H1 (cell line): ENCODE results near the gene RAET1G. TPM values are rescaled to one million over a fixed set of nuclear protein-coding genes. Genes with fewer than 3 reads are reported as not detected.
"Not testable (repeated sequence)": the region's sequence is repeated elsewhere in the genome, so short reads cannot be mapped to it uniquely, and the experiment has no call there.

ENCODE experiments used
- CTCF ChIA-PET: fragments of 300-600 bp; sonication (Branson Sonifier 250); formaldehyde crosslinking; loops from one replicate; lab custom pipeline; 2021; ENCODE audit not compliant: partially characterized antibody; lab: Charles Lee
- POLR2A ChIA-PET: fragments of 300-600 bp; sonication (Branson Sonifier 250); formaldehyde crosslinking; loops from one replicate; lab custom pipeline; 2021; ENCODE audit warnings: inconsistent platforms; ENCODE audit not compliant: partially characterized antibody; lab: Charles Lee
- DNase-seq, 2 experiments: peaks; one replicate each; pipeline versions ENCODE4 v3.0.0 to v3.0.0-alpha.2; 2010 to 2022; ENCODE audit warnings: low spot score in 2 of 2, low read depth in 1 of 2, mixed read lengths in 1 of 2
- FAIRE-seq: peaks from 2 replicates; lab custom pipeline; 2011; peaks lifted over from hg19 to GRCh38; lab: Jason Lieb, UNC
- H2AFZ ChIP-seq: 2 replicates; pipeline ENCODE4 v1.8.1; 2012; ENCODE audit warnings: low read length, inconsistent platforms
- H2AK5ac ChIP-seq: 2 replicates; pipeline ENCODE4 v1.6.1; 2013; ENCODE audit warnings: low read depth, low read length
- H2BK120ac ChIP-seq: replicated peaks from 2 replicates; pipeline ENCODE3; 2013; ENCODE audit warnings: low read depth, low read length, inconsistent platforms
- H2BK12ac ChIP-seq: 2 replicates; pipeline ENCODE4 v1.6.1; 2013; ENCODE audit warnings: low read depth, low read length
- H2BK15ac ChIP-seq: 2 replicates; pipeline ENCODE4 v1.6.1; 2013; ENCODE audit warnings: low read length
- H2BK20ac ChIP-seq: 2 replicates; pipeline ENCODE4 v1.6.1; 2013; ENCODE audit warnings: low read length
- H2BK5ac ChIP-seq: 2 replicates; pipeline ENCODE4 v1.6.1; 2013; ENCODE audit warnings: low read depth, low read length
- H3K14ac ChIP-seq: 2 replicates; pipeline ENCODE4 v1.6.1; 2013; ENCODE audit warnings: inconsistent platforms; ENCODE audit not compliant: insufficient read length
- H3K18ac ChIP-seq: 2 replicates; pipeline ENCODE4 v1.6.1; 2013; ENCODE audit warnings: low read length; ENCODE audit errors: extremely low read depth
- H3K23ac ChIP-seq: 2 replicates; pipeline ENCODE4 v1.6.1; 2013; ENCODE audit warnings: inconsistent platforms; ENCODE audit not compliant: insufficient read length
- H3K23me2 ChIP-seq: 2 replicates; pipeline ENCODE4 v1.6.1; 2013; ENCODE audit warnings: low read depth, low read length
- H3K27ac ChIP-seq: 2 replicates; pipeline ENCODE4 v1.6.1; 2011; ENCODE audit warnings: low read depth, low read length, inconsistent platforms
- H3K27me3 ChIP-seq, 4 experiments: replicated peaks in 1 of 4; 1 replicate in 1 of 4; 2 replicates in 3 of 4; pipeline versions ENCODE4 v1.6.1 to v1.8.1; 2011 to 2013; ENCODE audit warnings: low read length in 3 of 4, mild to moderate bottlenecking in 3 of 4, inconsistent platforms in 2 of 4, mixed read lengths in 2 of 4, moderate library complexity in 1 of 4; ENCODE audit not compliant: control insufficient read depth in 3 of 4, insufficient read depth in 3 of 4; ENCODE audit errors: extremely low read depth in 1 of 4
- H3K36me3 ChIP-seq, 4 experiments: 2 replicates each; pipeline versions ENCODE4 v1.6.1 to v1.8.1; 2011 to 2013; ENCODE audit warnings: mild to moderate bottlenecking in 4 of 4, low read length in 3 of 4, moderate library complexity in 2 of 4, control low read depth in 1 of 4, inconsistent platforms in 1 of 4; ENCODE audit not compliant: insufficient read depth in 4 of 4, control insufficient read depth in 2 of 4
- H3K4ac ChIP-seq: replicated peaks from 2 replicates; pipeline ENCODE3; 2013; ENCODE audit warnings: low read length, low read depth, mixed read lengths, inconsistent platforms; ENCODE audit not compliant: insufficient read length
- H3K4me1 ChIP-seq, 4 experiments: replicated peaks in 1 of 4; 1 replicate in 1 of 4; 2 replicates in 3 of 4; pipeline versions ENCODE4 v1.6.1 to v1.8.1; 2011 to 2013; ENCODE audit warnings: low read length in 3 of 4, inconsistent platforms in 2 of 4, mixed read lengths in 1 of 4; ENCODE audit not compliant: insufficient read depth in 4 of 4, control insufficient read depth in 3 of 4
- H3K4me2 ChIP-seq, 2 experiments: 2 replicates each; pipeline versions ENCODE4 v1.6.1 to v1.8.1; 2011 to 2013; ENCODE audit warnings: low read depth in 2 of 2, low read length in 2 of 2, control low read depth in 1 of 2, inconsistent platforms in 1 of 2, mild to moderate bottlenecking in 1 of 2; ENCODE audit not compliant: insufficient read depth in 1 of 2
- H3K4me3 ChIP-seq, 4 experiments: fragments of 200-600, 300-600 bp in 1 of 4; sonication (generic), shearing (Covaris generic), sonication (Bioruptor Twin) in 1 of 4; 2 replicates each; pipeline versions ENCODE4 v1.5.1 to v1.8.1; 2011 to 2016; ENCODE audit warnings: low read length in 4 of 4, low read depth in 3 of 4, control low read depth in 2 of 4, inconsistent platforms in 2 of 4, mild to moderate bottlenecking in 2 of 4, mixed read lengths in 1 of 4, moderate library complexity in 1 of 4; ENCODE audit not compliant: insufficient read depth in 2 of 4; ENCODE audit errors: extremely low read depth in 1 of 4
- H3K56ac ChIP-seq: replicated peaks from 2 replicates; pipeline ENCODE3; 2013; ENCODE audit warnings: low read depth, mild to moderate bottlenecking, mixed read lengths, low read length, inconsistent platforms; ENCODE audit not compliant: insufficient read length
- H3K79me1 ChIP-seq: 2 replicates; pipeline ENCODE4 v1.6.1; 2013; ENCODE audit warnings: low read depth, low read length, control low read depth
- H3K79me2 ChIP-seq, 2 experiments: 2 replicates each; pipeline versions ENCODE4 v1.6.1 to v1.8.1; 2012 to 2013; ENCODE audit warnings: low read length in 2 of 2, mild to moderate bottlenecking in 2 of 2, inconsistent platforms in 1 of 2; ENCODE audit not compliant: insufficient read depth in 2 of 2, control insufficient read depth in 1 of 2
- H3K9ac ChIP-seq, 4 experiments: replicated peaks in 1 of 4; 1 replicate in 1 of 4; 2 replicates in 3 of 4; pipeline versions ENCODE4 v1.6.1 to v1.8.1; 2011 to 2013; ENCODE audit warnings: low read depth in 3 of 4, low read length in 3 of 4, control low read depth in 2 of 4, mild to moderate bottlenecking in 2 of 4, moderate library complexity in 2 of 4, inconsistent platforms in 1 of 4; ENCODE audit errors: extremely low read depth in 1 of 4
- H3K9me3 ChIP-seq, 2 experiments: 2 replicates each; pipeline versions ENCODE4 v1.6.1 to v1.8.1; 2012 to 2013; ENCODE audit warnings: mild to moderate bottlenecking in 2 of 2, moderate library complexity in 2 of 2, control low read depth in 1 of 2, inconsistent platforms in 1 of 2, low read depth in 1 of 2, low read length in 1 of 2, mixed read lengths in 1 of 2; ENCODE audit not compliant: insufficient read depth in 2 of 2
- H4K20me1 ChIP-seq, 2 experiments: replicated peaks in 1 of 2; 2 replicates each; pipeline versions ENCODE3 to v1.8.1; 2011 to 2013; ENCODE audit warnings: inconsistent platforms in 2 of 2, low read length in 2 of 2, mild to moderate bottlenecking in 1 of 2; ENCODE audit not compliant: insufficient read depth in 2 of 2, control insufficient read depth in 1 of 2
- H4K5ac ChIP-seq: 2 replicates; pipeline ENCODE4 v1.6.1; 2013; ENCODE audit warnings: low read length, low read depth, mixed read lengths, inconsistent platforms; ENCODE audit not compliant: insufficient read length
- H4K8ac ChIP-seq: 2 replicates; pipeline ENCODE4 v1.8.0; 2013; ENCODE audit warnings: mild to moderate bottlenecking, moderate library complexity, low read length, inconsistent platforms; ENCODE audit not compliant: insufficient read depth; ENCODE audit errors: extremely low read depth
- H4K91ac ChIP-seq: replicated peaks from 2 replicates; pipeline ENCODE3; 2013; ENCODE audit warnings: low read length, mixed read lengths, inconsistent platforms; ENCODE audit not compliant: insufficient read length
- WGBS, 2 experiments: shearing (Covaris generic) in 1 of 2; methylation state at CpG; one replicate each; pipeline versions ENCODE4 v1.1.6 to v1.1.7; 2013 to 2015; ENCODE audit warnings: low lambda C conversion rate in 2 of 2, mixed read lengths in 2 of 2, inconsistent platforms in 1 of 2, low coverage in 1 of 2, missing lambda C conversion rate in 1 of 2; ENCODE audit not compliant: insufficient replicate concordance in 2 of 2, insufficient coverage in 1 of 2, insufficient read length in 1 of 2; ENCODE audit errors: extremely low coverage in 1 of 2, missing lambda C conversion rate in 1 of 2; 5-methylcytosine and 5-hydroxymethylcytosine counted together
- polyA plus RNA-seq, 7 experiments: library from polyadenylated mRNA; depleted of rRNA in 3 of 7; stranded (reverse) in 5 of 7; unstranded in 2 of 7; fragments of >200 nt in 5 of 7; fragments of 200-250 nt in 2 of 7; gene quantifications; 1 replicate in 5 of 7; 2 replicates in 1 of 7; 4 replicates in 1 of 7; pipeline versions ENCODE4 v1.2.1 to v1.2.3, GENCODE V29; 2011 to 2013; ENCODE audit warnings: missing spikeins in 2 of 7, mixed read lengths in 2 of 7
- total RNA-seq: library from RNA; stranded (reverse); fragmentation: NEBNext Ultra II Directional; extraction: Animal tissue kit (Norgen Biotek cat#: 25700); gene quantifications from 2 replicates; pipeline ENCODE4 v1.2.1, GENCODE V29; 2021

RAET1G gene
- total and polyA plus RNA-seq, 2 of the 8 experiments (the other 6 are each of a cell fraction or from before 2014, with no cell fraction given): 0.08 TPM; not detected in 1

GRCh38 chr6:149908480-149908879 is 14.4 kb downstream of the RAET1G start:
- H4K5ac ChIP-seq, H3K4ac ChIP-seq, H2BK20ac ChIP-seq, H3K56ac ChIP-seq, H2BK12ac ChIP-seq, H4K8ac ChIP-seq, H3K79me2 ChIP-seq, DNase-seq, H2BK15ac ChIP-seq, H3K23ac ChIP-seq, H4K20me1 ChIP-seq, H3K9ac ChIP-seq, POLR2A ChIA-PET, FAIRE-seq, H3K18ac ChIP-seq, H3K14ac ChIP-seq, H4K91ac ChIP-seq, H3K4me1 ChIP-seq, H3K79me1 ChIP-seq, H2BK5ac ChIP-seq, H2AK5ac ChIP-seq, H3K23me2 ChIP-seq, H2BK120ac ChIP-seq, H3K36me3 ChIP-seq, H2AFZ ChIP-seq, H3K27me3 ChIP-seq, H3K4me3 ChIP-seq, H3K27ac ChIP-seq, H3K4me2 ChIP-seq: not testable (repeated sequence)
- CTCF ChIA-PET: interaction anchor here (1.6 kb wide), 1 partner anchor 17 kb away, joined by 6 read pairs; no protein-coding TSS in a partner anchor
- H3K9me3 ChIP-seq: peaks cover 15 to 22% of the 10 kb centered on the region in 2 experiments; a peak in 3 of 4 replicates
- WGBS, 2 experiments: 85% methylated on average over 4 of the region's 4 CpGs; no CpG with 5 or more reads in 1 of the 2 experiments
